GM18520 (cell line): ENCODE data around the gene AFAP1.

Experiments
- ATAC-seq: cut with Tn5 transposase; IDR thresholded peaks from one replicate; pipeline ENCODE4 v1.9.1; 2021; ENCODE audit not compliant: unreplicated experiment

AFAP1 gene

DNA sequence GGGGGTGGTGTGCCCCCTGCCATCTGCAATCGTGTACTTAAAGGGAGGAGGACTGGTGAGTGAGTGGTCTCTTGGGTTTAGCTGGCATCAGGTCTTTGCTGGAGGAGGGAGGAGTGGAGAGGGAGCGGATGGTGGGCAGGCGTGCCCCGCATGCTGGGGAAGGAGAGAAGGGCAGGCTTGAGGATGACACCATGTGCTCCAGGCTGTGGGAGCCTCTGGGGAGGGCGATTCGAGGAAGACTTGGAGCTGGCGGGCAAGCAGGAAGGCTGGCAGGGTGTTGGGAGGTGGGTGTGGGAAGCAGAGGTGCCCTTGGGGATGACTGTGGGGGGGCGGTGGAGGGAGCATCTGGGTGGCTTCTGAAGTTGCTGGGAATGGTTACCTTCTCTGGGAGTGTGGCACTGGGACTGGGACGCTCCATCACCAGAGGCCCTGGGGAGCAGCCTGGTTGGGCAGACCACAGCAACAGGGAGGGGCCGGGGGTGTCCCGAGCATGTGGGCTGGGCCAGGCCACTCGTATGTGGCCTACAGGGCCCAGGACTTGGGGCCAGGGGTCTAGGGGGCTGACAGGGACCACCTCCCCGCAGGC is 30.8 kb upstream of the AFAP1 start:
- ATAC-seq: no peak

DNA sequence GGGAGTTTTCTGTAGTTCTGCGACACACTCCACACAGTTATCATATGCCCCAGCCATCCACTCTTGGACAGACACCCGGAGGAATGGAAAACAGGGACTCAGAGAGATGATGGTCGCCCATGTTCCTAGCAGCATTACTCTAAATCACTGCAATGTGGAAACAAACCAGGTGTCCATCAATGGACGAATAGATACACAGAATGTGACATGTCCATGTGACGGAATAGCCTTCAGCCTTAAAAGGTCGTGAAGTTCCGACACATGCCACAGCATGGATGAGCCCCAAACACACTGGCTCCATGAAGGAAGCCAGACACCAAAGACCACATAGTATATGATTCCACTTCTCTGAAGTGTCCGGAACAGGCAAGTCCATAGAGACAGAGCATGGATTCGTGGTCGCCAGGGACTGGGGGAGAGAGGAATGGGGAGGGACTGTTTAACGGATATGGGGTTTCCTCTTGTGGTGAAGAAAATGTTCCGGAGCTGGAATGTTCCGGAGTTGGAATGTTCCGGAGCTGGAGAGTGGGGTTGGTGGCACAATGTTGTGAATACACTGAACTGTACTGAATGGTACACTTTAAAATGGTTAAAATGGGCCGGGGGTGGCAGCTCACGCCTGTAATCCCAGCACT is 28.7 kb upstream of the AFAP1 start:
- ATAC-seq: no peak

DNA sequence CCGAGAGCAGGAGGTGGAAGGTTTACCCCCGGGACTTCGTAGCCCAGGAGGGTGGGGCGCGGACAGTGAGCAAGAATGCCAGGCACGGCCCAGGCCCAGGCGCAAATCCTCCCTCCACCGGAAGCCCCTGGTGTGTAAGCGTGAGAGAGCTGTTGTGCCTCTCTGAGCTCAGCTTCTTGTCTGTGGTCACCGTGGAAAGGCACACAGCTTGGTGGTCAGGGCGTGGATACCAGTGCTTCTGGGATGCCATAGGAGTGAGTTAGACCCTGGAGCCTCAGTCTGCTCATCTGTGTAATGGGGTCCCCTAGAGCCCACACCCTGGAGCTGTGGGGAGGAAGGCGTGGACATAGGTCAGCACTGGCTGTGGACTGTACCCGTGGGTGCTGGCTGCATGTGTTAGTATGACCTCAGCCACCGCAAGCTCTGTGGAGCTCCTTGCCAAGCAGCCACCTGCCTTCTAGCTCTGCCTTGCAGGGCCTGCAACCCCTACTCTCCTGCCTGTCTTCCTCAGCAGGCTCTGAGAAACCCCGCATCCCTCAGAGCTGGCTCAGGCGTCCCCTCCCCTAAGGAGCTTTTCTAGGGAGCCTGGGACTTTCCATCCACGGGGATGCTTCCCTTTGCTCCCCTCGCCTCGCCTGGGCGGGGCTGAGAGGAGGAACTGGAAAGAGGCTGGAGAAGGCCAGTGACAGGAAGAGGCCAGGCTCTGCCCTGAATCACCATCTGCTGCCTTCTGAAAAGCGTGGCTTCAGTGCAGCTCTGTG is 28.0 kb upstream of the AFAP1 start:
- no peak for ATAC-seq

DNA sequence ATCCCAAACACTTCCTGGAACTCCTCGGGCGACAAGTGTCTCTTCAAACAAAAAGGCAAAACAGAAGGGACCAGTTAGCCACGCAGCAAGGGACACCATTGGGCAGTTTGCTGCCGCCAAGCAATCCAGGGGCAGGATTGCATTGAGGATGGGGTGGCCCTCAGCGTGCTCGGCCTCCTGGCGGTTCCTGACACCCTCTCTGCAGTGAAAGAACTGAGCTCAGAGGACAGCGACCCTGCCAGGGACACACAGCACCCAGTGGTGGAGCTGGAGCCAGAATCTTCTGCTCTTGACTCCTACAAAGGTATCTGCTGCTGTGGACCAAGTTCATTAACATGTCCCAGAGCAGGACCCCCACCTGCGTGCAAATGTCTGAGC is 27.4 kb upstream of the AFAP1 start:
- ATAC-seq: no peak

DNA sequence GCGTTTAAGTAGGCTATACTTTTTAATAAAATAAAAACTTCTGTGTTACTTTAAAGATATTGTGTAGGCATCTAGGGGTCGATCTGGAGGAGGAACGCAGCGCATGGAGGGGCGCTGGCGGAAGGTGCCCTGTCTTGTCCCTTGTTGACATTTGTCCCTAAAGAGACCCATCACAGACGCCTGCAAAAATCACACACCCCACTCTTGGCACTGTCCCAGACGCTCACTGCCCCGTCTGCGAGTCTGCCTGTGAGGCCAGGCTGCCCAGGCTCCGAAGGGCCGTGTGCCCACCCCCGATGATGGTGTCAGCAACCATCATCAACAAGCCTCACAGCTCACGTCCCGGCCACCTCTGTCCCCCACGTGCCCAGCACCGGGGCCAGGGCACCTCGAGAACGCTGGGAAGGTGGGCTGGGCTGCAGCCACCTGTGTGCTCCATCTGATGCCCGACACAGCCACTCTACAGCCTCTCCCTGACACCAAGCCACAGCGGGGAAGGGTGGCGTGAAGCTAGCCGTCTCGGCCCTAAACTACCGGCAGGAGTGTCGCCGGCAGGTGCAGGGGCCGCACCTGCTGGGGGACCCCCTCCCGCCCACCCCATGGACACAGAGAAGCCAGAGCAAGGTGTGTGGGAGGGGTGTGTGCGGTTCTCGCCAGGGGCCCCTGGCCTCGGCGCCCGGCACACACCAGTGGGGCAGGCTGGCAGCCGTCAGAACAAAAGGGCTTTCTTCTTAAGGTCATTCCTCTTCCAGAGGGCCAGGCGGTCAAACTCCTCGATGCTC is 26.8 kb upstream of the AFAP1 start:
- ATAC-seq: no peak

DNA sequence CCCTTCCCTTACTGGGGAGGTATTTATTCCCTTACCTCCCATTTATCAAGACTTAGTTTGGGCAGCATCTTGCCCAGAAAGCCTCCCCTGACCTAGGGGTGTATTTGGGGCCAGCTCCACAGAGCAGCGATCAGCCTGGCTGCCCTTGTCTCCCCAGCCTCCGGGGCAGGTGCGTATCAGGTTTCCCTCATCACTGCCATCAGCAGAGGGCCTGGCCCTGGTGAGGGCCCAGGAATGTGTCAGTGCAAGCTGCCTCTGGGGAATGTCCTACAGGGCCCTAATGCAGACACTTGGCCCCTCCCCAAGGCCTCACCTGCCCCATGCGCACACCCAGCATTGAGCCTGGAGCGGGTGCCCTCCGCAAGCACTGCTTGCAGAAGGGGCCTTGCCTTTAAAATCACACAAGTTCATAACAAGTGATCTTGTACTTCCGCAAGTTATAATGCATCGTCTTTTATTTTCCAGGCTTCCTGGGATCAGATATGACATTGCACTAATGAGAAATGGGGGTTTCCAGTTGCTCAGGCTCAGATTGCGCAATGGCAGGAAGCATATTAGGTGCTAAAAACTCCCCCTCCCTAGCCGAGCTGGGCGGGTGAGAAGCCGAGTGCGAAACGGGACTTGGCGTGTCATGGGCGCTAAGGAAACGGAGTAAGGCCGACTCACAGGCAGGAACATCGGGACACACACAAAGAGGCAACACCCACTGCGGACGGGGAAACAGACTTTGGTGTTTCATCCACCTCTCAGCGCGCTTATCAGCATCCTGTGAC is 25.4 kb upstream of the AFAP1 start:
- ATAC-seq: no peak

DNA sequence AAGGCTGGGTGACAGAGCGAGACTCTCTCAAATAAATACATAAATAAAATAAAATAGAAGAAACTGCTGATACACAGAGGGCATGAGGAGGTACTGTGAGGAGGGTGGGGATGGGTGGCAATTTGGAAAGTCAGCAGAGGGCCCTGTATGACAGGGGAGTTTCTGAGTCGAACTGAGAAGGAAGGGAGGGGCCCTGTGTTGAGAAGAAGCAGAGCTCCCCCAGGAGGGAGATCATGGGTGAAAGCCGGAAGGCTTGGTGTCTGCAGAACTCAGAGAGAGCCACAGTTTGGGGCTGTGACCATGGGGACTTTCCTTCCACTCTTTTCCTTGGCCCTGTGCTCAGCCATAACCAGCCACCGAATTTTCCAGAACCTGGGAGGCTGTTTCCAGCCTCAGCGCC is 24.8 kb upstream of the AFAP1 start:
- no peak for ATAC-seq

DNA sequence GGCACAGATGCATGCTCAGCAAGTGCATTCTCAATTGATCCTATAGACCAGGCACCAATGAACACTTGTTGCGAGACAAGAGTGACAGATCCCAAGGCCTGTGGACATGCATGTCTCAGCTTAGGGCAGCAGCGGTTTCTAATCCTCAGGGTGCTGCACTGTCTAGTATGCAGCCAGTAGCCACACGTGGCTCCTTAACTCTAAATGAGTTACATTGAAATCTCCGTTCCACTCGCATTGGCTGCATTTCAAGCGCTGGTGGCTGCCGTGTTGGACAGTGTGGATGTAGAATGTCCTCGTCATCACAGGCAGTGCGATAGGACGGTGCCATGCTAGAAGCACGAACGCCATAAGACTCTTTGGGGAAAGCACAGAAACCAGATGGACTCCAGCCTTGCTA is 24.0 kb upstream of the AFAP1 start:
- ATAC-seq: no peak

DNA sequence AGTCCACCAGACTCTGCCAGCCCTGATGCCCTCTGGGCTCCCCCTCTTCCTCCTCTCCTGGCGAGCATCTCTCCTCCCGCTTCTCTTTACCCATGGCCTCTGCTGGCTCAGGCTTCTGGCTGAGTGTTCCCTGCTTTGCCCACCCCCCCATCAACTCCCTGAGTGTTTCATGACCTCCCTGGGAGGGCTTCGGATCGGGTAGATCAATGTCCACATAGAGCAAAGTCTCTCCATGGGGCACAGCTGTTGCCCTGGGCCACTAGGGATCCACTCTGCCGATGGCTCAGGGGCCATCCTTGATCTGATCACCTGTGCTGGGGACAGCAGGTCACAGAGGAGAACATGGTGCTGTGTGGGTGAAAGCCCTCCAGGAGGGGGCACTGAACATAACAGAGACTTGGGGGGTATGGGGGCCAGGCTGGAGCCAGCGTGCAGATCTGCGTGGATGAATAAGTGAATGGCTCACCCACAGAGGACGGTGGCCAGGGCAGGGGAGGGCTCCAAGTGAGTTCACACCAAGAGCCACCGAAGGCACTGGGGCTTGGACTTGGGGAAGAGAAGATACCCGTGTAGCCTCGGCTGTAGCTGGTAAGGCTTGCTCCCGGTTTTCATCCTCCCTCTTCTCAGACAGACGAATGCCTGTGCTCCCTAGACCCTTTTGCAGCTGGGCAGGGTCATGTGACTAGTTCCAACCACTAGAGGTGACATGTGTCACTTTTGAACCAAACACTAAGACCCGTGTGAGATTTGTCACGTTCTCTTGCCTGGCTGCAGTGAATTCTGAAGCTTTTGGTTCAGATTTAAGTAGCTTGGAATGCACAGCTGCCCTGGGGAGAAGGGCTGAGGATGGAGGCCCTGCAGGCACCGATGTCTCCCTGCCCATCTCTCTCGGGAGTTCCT is 23.2 kb upstream of the AFAP1 start:
- no peak for ATAC-seq

DNA sequence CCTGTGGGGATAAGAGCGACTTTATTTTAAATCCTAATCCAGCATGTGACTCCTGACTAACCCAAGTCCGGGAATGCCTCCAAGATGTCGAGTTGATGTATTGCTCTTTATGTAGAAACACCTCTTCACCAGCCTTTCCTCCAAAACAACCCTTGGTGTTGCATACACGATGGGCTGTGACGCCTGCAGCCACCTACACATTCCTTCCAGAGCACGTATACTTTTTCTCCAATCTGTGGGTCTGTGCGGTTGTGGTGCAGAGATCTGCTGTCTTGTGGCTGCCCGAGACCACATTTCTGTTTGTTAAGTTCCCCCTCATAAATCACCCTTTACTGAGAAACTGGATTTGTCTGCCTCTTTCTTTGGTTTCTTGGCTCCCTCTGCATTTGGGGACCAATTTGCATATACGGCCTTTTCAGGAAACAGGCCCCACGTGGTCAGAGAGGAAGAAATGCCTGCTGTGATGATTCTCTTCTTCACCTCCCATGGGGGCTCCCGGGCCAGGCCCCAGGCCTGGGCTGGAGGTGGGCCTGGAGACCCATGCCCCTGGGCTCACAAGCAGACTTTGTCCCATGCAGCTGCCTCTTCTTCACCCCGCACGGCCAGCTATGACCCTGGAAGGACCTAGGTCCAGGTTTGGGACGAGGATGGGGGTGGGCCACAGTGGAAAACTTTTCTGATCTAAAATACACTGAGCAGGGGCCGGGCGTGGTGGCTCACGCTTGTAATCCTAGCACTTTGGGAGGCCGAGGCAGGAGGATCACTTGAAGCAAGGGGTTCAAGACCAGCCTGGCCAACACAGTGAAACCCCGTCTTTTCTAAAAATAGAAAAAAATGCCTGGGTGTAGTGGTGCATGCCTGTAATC is 21.4 kb upstream of the AFAP1 start:
- no peak for ATAC-seq

DNA sequence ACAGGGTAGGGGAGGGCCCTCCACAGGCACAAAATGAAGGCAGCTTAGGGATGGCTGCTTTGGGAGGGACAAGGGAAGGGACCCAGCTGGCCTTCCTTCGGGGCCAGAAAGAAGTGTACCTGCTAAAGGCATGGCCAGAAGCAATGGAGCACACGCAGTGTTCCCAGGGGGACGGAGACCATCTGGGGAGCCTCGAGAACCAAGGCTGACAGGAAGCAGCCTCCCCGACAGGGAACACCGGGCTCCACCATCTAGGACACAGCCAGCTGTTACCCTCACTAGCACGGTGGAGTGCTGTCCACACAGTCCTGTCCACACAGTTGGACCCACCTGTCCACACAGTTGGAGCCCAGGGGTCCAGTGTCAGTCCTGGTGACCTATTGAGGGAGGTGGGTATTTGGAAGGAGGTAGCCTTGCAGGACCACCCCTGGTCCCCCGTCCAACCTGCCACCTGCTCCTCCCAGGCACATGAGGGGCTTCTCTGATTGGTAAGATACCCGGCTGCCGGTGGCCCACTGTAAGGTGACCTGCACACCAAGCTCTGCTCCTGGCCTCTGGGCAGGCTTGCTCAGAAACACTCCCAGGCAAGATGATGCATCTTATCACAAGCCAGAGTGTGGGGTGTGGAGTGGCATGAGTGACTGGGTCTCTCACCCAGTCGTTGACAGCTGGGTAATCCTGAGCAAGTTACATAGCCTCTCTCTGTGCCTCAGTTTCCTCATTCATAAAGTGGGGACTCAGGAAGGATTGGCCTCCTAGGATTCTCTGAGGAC is 20.5 kb upstream of the AFAP1 start:
- ATAC-seq: no peak

DNA sequence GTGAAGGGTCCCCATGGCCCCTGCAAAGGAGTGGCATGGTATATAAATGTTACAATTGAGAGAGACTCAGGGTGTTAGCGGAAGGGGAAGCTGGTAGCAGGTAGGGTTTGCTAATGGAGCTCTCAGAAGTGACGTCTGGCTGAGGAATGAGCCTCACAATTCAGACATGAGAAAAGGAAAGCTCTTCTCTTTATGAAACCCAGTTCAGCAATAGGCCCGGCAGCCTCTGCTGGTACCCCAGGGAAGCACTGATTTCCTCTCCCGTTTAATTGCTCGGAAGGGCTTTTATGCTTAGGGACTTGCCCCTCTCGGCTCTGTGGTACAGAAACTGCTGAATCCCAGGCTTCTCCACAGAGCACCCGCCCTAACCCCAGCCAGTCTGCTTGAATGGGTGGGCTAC is 19.4 kb upstream of the AFAP1 start:
- no peak for ATAC-seq

DNA sequence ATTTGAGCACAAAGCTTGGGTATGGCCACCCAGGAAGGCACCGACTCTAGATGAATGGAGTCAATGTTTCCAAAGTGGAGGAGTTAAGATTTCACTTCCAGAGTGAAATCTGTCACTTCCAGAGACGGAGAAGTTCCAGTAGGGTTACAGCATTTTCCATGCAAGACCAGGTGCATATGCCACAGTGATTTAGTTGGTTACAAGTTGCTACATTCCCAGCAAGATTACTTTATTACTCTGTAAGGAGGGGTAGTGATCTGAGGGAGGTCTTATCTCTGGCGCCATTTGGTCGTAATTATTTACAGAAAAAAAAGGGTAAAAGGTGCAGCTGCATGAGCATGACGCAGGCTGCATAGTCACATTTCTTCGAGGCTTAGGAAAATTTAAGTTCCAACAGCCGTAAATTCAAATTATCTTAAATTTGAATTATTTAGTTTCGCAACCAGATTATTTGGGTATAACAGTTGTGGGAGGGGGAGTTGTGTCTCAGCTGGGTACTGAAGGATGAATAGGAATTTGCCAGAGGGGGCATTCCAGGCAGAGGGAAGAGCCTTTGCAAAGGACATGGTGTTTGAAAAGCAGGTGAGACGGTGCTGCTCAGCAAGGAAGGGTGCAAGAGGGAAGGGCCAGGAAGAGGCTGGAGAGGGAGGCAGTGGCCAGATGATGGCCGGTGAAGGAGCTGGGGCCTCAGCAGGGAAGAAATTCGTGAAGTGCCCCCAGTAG is 17.4 kb upstream of the AFAP1 start:
- no peak for ATAC-seq

DNA sequence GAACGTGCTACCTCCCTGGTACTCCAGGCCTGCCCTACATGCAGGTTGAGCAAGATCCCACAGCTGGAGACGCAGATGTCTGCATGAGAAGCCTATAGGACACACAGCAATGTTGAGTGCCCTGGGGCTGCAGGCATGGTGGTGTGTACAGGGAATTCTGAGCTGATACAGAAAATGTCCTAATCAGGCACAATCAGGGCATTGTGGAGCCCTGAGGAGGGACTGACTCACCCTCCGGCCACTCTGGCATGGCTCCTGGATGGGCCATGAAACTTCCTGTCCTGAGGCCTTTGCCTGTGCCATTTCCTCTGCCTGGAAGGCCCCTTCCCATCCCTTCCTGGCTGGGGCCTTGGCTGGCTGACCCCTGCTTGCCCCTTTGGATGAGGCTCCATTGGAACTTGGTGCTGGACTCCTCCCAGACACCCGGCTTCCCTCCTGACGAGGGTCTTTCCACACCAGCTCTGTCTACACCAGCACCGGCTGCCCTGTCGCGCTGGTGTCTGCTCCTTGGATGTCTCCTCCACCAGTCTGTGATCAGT is 16.7 kb upstream of the AFAP1 start:
- no peak for ATAC-seq

DNA sequence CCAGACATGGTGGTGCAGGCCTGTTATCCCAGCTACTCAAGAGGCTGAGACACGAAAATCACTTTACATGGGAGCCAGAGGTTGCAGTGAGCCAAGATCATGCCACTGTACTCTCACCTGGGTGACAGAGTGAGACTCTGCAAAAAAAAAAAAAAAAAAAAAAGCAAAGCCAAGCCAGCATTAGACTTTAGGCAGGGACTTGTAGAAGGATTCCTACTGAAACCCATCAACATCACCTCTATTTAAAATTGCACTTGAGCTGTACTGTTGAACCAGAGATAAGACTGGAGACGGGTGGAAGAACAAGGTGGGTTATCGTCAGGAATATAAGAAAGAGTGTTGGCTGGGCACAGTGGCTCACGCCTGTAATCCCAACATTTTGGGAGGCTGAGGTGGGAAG is 15.7 kb upstream of the AFAP1 start:
- no peak for ATAC-seq

DNA sequence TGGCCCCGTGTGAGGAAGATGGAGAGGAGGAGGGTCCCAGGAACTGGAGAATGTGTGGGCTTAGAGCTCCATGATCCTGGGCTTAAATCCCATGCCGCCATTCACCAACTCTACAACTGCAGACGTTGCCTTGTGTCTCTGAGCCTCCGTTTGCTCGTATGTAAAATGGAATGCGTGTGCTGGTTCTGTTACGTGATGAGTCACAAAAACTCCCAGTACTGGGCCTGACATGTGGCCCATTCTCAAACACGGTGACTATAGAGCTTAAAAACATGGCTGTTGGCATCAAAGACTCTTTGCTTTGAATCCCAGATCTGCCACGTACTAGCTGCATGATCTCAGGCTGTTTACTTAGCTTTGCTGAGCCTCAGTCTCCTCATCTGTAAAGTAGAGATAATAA is 13.0 kb upstream of the AFAP1 start:
- ATAC-seq: no peak

DNA sequence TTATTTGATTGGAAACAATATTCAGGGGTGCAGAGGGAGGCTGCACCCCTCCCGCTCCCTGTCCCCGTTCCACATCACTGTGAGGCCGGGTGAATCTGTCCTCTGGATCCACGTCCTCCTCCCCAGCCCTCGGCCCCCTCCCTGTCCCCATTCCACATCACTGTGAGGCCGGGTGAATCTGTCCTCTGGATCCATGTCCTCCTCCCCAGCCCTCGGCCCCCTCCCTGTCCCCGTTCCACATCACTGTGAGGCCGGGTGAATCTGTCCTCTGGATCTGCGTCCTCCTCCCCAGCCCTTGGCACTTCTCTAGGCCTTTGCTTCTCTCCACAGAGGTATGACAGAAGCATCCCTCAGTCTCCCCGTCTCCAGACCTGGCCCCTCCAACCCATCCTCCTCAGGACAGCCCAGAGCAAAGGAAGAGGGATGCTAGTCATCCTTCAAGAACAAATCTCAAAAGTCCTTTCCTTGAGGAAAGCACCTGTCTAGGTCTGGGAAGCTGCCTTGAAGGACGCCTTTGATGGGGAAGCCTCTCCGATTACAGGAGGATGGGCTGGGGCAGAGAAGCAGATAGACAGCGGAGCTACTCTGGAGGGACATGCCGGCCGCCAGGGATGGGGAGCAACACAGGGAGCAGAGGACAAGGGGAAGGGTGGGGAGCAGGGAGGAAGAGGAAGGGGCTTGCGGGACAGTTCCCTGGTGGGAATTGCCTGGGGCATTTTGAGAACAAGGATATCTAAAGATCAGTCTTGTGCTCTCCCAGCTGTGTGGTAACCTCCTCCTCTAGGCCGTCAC is 10.8 kb upstream of the AFAP1 start:
- no peak for ATAC-seq
